Measurements from ENCODE around the gene COQ10A. TPM values are rescaled to one million over a fixed set of nuclear protein-coding genes. Genes with fewer than 3 reads are reported as not detected.

COQ10A gene
- total and polyA plus RNA-seq, 2 of the 13 experiments (the other 11 are each of a cell fraction or from before 2014, with no cell fraction given): 21.0 to 37.3 TPM

- TF ChIP-seq ZNF34 (CRISPR knock-in tag; IDR thresholded peaks at IDR 0.05; ENCODE audit: borderline replicate concordance) (no peak; the same call in 1 of the 2 replicates), SATB2 (CRISPR knock-in tag; IDR thresholded peaks at IDR 0.05) (peak; percentile 2; the same call in 1 of the 2 replicates), YEATS2 (CRISPR knock-in tag; IDR thresholded peaks at IDR 0.05; ENCODE audit: borderline replicate concordance) (no peak), ZNF550 (CRISPR knock-in tag; IDR thresholded peaks at IDR 0.05; ENCODE audit: borderline replicate concordance) (0 out of 2 replicates have a peak, but pooled peaks have one; percentile 34), SAFB2 (CRISPR knock-in tag; IDR thresholded peaks at IDR 0.05; ENCODE audit: borderline replicate concordance, low read depth) (no peak), ZNF546 (CRISPR knock-in tag; conservative IDR thresholded peaks at IDR 0.05) (peak; percentile 86; the same call in 1 of the 2 replicates), ZNF691 (CRISPR knock-in tag; IDR thresholded peaks at IDR 0.05; ENCODE audit: borderline replicate concordance, low read depth) (0 out of 2 replicates have a peak, but pooled peaks have one; percentile 22), ATM (IDR thresholded peaks at IDR 0.05; ENCODE audit: borderline replicate concordance) (no peak), ATF6 (CRISPR knock-in tag; conservative IDR thresholded peaks at IDR 0.05) (no peak), ZSCAN12 (CRISPR knock-in tag; IDR thresholded peaks at IDR 0.05) (no peak), ELF4 (CRISPR knock-in tag; IDR thresholded peaks at IDR 0.05; ENCODE audit: borderline replicate concordance) (no peak), GATAD1 (CRISPR knock-in tag; IDR thresholded peaks at IDR 0.05) (peak; percentile 54), ZNF292 (CRISPR knock-in tag; IDR thresholded peaks at IDR 0.05; ENCODE audit: borderline replicate concordance, low read depth) (peak; percentile 65; the same call in 1 of the 2 replicates), ZNF362 (CRISPR knock-in tag; IDR thresholded peaks at IDR 0.05; ENCODE audit: borderline replicate concordance) (peak; percentile 37; the same call in 1 of the 2 replicates), MAF1 (CRISPR knock-in tag; IDR thresholded peaks at IDR 0.05; ENCODE audit: borderline replicate concordance) (no peak), GATA4 (IDR thresholded peaks at IDR 0.05; ENCODE audit: borderline replicate concordance, low read depth) (0 out of 2 replicates have a peak, but pooled peaks have one; percentile 19), SP1 (IDR thresholded peaks at IDR 0.05) (no peak), SP1 (CRISPR knock-in tag; IDR thresholded peaks at IDR 0.05) (peak; percentile 30; the same call in 1 of the 2 replicates), PHF20 (CRISPR knock-in tag; IDR thresholded peaks at IDR 0.05) (peak; percentile 56; the same call in 1 of the 2 replicates), ZNF672 (CRISPR knock-in tag; IDR thresholded peaks at IDR 0.05) (no peak)
- TF ChIP-seq, protein P1, sequence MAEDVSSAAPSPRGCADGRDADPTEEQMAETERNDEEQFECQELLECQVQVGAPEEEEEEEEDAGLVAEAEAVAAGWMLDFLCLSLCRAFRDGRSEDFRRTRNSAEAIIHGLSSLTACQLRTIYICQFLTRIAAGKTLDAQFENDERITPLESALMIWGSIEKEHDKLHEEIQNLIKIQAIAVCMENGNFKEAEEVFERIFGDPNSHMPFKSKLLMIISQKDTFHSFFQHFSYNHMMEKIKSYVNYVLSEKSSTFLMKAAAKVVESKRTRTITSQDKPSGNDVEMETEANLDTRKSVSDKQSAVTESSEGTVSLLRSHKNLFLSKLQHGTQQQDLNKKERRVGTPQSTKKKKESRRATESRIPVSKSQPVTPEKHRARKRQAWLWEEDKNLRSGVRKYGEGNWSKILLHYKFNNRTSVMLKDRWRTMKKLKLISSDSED (CRISPR knock-in tag; IDR thresholded peaks at IDR 0.05): no peak
- TF ChIP-seq, protein P2, sequence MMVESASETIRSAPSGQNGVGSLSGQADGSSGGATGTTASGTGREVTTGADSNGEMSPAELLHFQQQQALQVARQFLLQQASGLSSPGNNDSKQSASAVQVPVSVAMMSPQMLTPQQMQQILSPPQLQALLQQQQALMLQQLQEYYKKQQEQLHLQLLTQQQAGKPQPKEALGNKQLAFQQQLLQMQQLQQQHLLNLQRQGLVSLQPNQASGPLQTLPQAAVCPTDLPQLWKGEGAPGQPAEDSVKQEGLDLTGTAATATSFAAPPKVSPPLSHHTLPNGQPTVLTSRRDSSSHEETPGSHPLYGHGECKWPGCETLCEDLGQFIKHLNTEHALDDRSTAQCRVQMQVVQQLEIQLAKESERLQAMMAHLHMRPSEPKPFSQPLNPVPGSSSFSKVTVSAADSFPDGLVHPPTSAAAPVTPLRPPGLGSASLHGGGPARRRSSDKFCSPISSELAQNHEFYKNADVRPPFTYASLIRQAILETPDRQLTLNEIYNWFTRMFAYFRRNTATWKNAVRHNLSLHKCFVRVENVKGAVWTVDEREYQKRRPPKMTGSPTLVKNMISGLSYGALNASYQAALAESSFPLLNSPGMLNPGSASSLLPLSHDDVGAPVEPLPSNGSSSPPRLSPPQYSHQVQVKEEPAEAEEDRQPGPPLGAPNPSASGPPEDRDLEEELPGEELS (CRISPR knock-in tag; IDR thresholded peaks at IDR 0.05): 0 out of 2 replicates have a peak, but pooled peaks have one; percentile 41
Measured at GRCh38 chr12:56266693-56267442, at the start of gene COQ10A (continued).

Data from HepG2 (cell line).